Raji (cell line): ENCODE data around the gene AZI2.

Experiments used
- POLR2A ChIP-seq: IDR thresholded peaks from 2 replicates; pipeline ENCODE4 v1.6.1; 2011; ENCODE audit warnings: low read depth, low read length, control low read depth; ENCODE audit not compliant: insufficient read depth

Gene AZI2

DNA sequence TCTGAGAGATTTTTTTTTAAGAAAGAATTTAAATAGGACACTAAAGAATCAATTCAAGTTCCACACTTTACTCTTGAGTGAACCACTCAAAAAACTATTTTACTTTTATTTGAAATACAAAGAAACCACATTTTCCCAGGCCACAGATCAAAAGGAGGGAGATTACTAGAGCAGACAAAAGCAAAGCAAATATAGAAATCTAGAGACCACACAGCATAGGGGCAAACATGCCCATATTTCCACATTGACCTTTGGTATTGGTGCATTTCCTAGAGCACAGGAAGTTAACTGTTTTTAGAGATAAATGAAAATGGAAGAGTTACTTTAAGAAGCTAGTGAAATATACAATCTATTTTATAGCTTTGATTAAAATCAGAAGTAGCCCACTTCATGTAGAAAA lies 27.6 kb downstream of the AZI2 start:
- no peak for TF ChIP-seq POLR2A

DNA sequence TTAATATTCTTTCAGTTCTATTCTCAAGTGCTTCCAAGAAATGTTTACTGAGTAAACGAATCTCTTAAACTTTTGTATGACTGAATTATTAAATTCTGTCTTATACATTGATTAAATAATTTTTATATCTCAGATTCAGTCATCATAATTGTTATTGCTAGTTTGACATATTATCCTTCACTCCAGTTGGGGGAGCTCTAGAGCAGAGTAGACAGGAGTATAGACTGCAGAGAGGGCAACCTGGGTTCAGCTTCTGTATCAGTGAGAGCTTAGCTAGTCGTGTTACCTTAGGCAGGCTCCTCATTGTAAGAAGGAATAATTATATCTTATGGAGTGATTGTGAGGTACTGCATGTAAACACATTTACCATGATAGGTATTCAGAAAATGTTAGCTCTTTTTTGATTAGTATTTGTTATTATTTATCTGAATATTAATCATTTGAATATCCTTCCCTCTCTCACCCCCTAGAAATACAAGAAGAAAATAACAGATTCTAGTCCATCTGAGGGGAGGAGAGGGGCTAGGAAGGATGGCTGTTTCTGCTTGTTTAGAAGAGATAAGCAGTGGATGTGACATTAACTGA lies 31.1 kb downstream of the AZI2 start:
- TF ChIP-seq POLR2A: no peak

DNA sequence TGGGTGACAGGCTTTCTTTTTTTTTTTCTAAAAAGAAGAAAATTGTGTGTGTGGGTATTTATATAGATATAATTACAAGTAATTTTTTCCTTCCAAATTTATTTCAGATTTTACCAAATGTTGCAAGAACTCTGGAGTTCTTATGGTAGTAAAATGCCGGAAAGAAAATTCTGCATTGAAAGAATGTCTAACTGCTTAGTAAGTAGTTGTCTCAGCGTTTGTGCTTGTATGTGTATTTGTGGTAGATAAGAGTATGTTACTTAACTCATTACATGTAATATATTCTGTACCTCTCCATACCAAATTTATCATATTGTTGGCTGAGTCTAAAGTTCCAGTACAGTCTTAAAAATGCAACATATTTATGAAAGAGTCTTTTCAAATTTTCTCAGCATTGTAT lies 32.4 kb downstream of the AZI2 start:
- no peak for TF ChIP-seq POLR2A

DNA sequence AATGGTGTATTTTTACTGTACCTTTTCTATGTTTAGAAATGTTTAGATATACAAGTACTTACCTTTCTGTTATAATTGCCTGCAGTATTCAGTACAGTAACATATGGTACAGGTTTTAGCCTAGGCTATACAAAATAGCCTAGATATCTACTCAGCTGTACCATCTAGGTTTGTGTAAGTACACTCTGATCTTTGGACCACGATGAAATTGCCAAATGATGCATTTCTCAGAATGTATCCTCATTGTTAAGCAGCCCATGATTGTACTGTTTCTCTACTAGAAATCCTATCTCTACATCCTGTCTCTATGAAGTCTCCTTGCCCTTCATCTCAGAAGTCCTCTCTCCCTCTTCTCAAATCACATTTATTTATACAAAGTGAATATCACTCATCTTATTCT lies 32.9 kb downstream of the AZI2 start:
- no peak for TF ChIP-seq POLR2A

DNA sequence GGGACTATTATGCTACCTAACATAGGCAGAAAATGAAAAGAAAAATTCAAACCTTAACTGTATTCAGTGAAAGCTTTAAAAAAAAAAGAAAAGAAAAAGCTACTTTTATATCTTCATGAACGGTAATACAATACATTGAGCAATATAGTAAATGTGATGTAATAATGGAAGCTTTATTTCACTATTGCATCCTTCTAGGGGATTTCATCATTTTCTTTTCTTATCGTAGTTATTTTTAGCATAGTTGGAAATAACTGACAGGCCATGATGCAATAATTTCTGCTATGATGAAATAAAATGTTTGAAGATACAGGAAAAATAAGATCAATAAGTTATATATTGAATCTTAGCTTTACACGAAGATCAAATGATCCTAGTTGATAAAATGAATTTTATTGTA lies 40.4 kb downstream of the AZI2 start:
- no peak for TF ChIP-seq POLR2A

DNA sequence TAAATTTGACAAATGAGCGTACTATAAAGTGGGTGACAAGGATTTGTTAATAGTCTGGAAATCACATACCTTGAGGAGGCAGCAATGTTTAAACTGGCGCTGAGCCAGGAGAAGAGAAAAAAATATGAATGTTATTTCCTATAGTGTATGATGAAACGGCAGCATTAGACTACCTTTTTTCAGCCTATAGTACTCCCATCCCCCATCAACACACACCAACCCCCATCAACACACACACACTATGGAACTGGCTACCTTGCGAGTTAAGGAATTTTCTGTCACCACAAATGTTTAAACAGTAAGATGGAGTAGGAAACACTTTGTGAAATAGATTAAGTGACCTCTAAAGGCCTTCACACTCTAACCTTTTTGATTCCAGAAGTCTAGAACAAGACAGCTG lies 46.9 kb downstream of the AZI2 start:
- TF ChIP-seq POLR2A: no peak

DNA sequence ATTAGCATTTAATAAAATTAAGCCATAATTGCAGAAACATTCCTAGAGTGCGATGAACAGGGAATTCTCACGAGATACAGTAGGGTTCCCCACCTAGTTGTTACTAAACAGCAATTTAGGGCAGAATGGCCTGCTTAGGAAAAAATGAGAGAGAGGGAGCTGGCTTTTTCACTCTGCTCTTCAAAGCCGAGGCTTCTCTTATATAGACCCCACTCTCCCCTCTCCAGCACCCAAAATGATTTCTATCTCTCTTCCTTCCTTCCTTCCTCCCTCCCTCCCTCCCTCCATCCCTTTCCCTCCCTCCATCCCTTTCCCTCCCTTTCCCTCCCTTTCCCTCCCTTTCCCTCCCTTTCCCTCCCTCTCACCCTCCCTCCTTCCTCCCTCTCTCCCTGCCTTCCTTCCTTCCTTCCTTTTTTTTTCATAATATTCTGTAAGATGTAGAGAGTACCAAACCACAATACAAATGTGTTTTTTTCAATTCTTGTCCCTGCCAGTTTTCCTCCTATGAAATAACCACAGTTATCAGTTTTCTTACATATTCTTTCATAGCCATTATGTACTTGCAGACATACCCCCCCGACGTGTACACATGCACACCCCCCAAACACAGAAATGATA lies 48.2 kb downstream of the AZI2 start:
- no peak for TF ChIP-seq POLR2A

DNA sequence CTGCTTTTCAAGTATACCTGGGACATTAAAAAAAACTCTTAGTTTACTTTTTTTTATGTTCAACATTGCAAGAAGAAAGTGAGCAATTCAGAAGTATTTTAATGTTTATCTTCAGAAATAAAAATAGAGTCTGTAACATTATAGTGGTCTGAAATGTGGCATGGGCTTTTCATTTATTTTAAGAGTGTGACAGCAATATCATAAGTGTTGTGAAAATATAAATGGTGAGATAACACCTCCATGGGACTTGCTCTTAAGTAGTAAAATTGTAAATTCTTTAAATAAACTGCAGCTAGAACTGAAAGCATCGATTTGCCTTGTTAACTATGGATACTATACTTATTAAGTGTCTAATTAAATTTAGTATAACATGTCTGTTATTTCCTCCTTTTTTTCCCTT lies 48.9 kb downstream of the AZI2 start:
- no peak for TF ChIP-seq POLR2A

DNA sequence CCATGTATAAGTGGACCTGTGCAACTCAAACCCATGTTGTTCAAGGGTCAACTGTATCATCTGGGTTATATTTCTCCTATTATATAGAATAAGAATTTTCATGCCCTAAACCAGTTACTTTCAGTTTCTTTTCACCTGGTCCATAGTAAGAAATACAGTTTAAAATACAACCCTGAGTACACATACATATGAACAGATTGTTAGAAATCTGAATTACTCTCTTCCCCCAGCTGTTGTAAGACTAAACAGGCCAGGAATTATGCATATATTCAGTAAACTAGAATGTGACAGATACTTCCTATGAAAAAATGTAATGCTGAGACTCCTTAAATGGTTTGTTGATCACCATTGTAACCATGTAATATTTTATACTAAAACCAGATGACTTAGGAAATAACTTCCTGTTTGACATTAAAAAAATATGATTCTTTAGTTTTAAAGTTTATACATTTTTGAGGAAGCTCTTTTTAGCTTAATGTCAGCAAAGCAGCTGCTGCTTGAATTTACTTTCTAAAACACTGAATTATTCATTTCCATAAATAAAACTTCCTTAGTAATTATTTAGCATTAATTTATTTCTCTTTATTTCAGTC lies 52.6 kb downstream of the AZI2 start:
- TF ChIP-seq POLR2A: no peak

DNA sequence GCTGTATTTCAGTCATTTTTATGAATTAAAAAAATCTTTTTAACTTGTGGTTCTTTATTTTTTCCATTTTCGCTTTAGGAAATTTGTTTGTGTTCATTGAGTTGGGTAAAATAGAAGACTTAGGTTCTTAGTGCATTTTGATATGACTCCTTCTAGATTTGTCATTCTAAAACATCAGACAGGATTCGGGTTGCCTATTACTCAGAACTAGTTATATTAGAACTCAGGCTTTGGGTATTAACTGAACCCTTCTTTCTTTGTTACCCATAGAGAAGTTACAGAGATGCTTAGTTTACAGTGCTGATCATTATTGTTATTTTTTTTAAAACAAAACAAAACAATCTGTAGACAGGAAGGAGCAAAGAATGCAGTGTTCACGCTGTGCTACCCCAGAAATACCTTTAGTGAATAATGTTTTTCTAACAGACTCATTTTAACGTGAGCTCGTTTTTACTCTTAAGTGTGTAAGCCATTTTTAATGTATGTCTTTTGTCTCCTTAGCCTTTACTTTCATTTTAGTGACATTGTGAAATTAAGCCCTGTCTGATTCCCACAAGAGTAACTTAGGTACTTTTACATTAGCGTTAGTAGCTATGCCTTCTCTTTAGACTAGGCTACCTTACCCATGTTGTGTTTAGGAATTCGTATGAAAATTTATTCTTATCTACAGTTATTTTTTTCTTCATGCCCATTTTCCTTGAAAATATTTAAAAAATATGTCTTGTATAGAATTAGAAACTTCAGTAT lies 53.8 kb downstream of the AZI2 start:
- no peak for TF ChIP-seq POLR2A

DNA sequence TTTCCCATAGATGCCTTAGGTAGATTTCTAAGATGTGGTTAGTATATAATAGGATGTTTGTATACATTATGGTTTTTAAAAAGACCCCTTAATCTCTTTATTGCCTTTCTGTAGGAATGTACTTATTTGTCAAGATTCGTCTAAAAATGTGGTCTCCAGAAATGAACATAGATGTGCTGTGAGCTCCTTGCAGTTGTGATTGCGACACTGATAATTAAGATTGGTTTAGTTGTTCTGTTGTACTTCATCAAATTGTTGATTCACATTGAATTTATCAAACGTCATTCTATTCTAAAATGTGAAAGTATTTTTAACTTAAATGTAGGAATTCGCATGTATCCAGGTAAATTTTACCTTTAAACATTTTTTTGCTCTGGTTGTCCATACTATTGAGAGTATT lies 56.0 kb downstream of the AZI2 start:
- no peak for TF ChIP-seq POLR2A

DNA sequence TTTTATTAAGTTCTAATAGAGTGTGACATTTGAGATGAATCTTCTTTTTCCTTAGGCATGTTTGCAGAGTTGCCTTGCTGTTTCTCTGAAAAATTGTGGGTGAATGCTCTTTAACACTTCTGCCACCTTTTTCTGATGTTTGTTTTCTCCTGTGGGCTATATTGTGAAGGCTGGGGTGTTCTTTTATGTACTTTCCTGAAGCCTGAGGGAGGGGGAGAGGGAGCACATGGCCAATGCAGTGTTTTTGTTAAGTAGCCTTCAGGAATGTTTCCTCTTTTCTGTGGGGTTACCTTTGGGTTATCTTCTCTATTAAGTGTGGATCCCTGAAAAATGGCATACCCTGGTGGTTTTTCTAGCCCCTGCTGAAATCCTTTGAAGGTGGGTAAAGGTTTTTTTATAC lies 57.0 kb downstream of the AZI2 start:
- no peak for TF ChIP-seq POLR2A

DNA sequence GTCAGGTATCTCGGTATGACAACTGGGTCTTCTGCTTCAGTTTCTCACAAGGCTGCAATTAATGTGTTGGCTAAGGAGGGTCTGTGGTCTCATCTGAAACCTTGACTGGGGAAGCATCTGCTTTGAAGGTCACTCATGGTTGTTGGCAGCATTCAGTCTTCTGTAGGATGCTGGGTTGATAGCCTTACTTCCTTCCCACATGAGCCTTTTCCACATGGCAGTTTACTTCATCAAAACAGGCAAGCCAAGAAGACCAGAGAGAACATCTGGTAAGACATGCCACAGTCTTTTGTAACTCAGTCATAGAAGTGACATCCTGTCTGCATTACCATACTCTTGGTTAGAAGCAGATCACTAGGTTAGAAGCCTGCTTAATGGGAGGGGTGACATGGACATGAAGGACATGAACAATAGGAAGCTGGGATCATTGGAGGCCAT lies 57.7 kb downstream of the AZI2 start:
- TF ChIP-seq POLR2A: no peak

DNA sequence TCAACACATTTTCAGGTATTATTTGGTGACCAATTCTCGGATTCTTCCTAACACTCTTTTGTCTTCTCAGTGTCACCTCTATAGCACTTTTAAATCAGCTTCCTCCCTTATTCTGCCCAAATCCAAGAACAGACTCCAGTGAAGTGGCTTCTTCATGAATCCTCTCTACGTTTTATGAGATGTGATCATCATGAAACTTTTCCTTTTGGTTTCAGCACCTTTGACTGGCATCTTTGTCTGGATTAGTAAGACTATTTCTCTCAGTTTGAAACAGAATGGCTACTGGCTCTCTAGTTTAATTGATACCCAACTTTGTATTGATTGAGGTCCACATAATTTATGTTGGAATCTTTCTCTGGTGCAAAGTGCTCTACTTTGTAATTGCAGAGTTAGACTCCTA lies 61.6 kb downstream of the AZI2 start:
- no peak for TF ChIP-seq POLR2A

DNA sequence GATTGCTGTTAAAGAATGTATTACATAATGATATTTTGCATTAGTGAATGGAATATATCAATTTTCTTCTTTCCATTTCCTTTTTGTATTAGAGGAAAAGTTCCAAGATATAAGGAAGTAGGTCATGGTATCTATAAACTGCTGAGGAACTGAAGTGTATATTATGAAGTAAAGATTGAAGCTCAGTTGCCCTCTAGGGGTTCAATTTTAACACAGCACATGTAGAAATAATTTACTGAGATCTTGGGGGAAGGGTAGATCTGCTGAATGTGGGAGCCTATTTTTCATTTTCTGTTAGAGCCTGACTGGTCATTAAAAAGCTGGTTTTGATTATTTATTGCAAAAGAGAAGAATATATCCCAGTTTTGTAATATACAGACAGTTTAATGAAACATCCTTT lies 62.0 kb downstream of the AZI2 start:
- TF ChIP-seq POLR2A: no peak

DNA sequence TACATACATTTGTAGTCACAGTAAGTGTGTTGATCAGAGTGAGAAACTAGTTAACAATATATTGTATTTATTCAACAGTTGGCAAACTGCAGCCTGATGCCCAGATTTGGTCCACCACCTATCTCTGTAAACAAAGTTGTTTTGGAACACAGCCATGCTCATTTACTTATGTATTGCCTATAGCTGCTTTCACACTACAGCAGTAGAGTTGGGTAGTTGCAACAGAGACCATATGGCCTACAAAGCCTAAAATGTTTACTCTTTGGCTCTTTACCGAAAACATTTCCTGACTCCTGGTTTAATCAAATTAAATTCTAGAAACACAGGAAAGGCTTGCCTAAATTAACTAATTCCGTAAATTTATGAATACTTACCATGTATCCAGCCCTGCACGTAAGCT lies 67.8 kb downstream of the AZI2 start:
- no peak for TF ChIP-seq POLR2A
